ENCODE results near the gene PECR.

PECR gene

DNA sequence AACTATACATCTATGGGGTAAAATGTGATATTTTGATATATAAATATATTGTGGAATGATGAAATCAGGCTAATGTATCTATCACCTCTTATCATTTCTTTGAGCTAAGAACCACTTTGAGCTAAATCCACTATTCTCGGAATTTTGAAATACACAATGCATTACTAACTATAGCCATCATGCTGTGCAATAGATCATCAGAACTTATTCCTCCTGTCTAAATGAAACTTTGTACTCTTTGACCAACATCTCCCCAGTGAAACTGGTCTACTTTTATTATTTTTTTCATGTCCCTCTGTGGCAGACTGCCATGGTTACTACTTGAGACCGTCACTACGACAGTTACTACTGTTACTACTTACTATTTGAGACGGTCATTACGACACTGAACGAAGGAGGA lies 11.4 kb downstream of the PECR start:
- TF ChIP-seq, protein P1, sequence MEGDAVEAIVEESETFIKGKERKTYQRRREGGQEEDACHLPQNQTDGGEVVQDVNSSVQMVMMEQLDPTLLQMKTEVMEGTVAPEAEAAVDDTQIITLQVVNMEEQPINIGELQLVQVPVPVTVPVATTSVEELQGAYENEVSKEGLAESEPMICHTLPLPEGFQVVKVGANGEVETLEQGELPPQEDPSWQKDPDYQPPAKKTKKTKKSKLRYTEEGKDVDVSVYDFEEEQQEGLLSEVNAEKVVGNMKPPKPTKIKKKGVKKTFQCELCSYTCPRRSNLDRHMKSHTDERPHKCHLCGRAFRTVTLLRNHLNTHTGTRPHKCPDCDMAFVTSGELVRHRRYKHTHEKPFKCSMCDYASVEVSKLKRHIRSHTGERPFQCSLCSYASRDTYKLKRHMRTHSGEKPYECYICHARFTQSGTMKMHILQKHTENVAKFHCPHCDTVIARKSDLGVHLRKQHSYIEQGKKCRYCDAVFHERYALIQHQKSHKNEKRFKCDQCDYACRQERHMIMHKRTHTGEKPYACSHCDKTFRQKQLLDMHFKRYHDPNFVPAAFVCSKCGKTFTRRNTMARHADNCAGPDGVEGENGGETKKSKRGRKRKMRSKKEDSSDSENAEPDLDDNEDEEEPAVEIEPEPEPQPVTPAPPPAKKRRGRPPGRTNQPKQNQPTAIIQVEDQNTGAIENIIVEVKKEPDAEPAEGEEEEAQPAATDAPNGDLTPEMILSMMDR (IDR thresholded peaks at IDR 0.05; ENCODE audit: low read depth, low read length), result no peak
- DNase-seq (ENCODE audit: extremely low read depth, low read depth), result no peak

DNA sequence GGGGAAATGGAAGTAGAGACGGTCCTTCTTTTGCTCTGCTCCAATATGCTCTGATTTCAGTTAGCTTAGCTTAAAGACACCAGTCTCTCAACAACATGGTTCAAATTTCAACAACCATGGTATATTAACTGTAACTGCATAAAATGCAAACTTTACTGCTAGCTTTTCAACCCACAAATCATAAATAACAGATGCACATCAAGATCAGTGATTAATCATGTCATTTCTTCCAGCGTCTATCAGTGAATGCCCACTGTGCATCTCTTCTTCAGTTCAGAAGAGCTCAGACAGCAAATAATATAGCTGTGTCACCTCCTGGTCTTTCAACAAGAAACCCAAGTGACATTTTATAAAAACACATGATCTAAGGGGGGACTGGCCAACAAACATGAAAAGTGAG lies 12.6 kb downstream of the PECR start:
- TF ChIP-seq, protein P1 (IDR thresholded peaks at IDR 0.05; ENCODE audit: low read depth, low read length), result no peak

DNA sequence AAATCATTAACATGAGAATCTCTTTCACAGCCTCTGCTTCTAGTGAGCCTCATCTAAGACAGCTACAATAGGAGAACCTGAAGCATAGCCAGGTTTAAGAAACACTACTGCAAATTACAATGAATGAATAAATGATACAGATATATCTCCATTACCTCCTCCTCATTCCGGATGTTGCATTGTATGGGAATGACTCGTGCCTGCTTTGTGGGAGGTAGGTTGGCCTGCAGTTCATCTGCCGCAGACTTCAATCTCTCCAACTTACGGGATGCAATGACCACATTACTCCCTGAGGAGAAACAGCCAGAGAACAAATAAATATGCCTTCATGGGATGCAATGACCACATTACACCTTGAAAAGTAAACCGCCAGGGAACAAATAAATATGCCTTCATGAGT lies 15.4 kb downstream of the PECR start:
- TF ChIP-seq, protein P1 (IDR thresholded peaks at IDR 0.05; ENCODE audit: low read depth, low read length), result no peak
- DNase-seq (ENCODE audit: extremely low read depth, low read depth), result no peak

More for the DNA sequence above, 12.6 kb downstream of the PECR start:
- no peak for DNase-seq (ENCODE audit: extremely low read depth, low read depth)

DNA sequence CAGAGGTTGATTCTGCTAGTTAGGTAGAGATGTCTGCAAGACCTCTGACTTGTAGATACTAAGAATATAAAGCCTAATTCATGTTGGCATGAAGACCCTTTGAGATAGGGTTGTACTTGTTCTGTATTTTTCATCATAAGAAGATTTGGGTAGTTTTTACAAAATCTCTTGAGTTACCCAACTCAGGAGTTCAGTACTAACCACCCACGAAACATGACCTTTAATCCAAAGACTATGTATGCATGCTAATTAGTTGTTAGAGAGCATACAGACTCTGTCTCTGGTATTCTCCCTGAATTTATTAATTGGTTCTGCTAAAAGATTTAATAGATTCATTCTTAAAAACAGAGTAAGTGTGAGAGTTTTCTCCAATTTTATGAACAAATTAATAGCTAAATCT lies 16.9 kb downstream of the PECR start:
- no peak for DNase-seq (ENCODE audit: extremely low read depth, low read depth)
- TF ChIP-seq, protein P1 (IDR thresholded peaks at IDR 0.05; ENCODE audit: low read depth, low read length), result no peak

DNA sequence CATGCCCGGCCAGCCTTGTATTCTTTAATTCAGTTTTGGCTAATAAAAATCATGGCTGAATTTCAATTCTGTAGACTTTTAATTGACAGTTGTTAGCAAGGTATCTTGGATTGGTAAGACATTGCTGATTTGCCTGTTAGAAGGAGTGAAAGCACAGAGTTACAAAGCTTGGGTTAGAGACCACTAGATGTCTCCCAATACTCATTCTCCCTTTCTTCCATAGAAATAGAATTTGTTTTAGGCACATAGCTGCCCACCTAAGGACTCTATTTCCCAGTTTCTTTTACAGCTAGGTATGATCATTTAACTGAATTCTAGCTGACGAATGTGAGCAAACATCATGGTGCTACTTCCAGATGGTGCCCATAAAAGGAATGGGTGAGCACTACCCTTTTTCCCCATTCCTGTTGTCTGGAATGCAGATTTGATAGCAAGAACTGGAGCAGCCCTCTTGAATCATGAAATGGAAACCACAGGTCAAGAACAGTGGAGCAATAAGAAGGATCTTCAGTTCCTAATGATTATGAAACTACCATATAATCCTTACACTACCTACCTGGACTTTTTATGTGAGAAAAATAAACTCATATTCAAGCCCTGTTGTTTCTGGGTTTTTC lies 17.5 kb downstream of the PECR start:
- TF ChIP-seq, protein P1 (IDR thresholded peaks at IDR 0.05; ENCODE audit: low read depth, low read length), result no peak
- DNase-seq (ENCODE audit: extremely low read depth, low read depth), result no peak

DNA sequence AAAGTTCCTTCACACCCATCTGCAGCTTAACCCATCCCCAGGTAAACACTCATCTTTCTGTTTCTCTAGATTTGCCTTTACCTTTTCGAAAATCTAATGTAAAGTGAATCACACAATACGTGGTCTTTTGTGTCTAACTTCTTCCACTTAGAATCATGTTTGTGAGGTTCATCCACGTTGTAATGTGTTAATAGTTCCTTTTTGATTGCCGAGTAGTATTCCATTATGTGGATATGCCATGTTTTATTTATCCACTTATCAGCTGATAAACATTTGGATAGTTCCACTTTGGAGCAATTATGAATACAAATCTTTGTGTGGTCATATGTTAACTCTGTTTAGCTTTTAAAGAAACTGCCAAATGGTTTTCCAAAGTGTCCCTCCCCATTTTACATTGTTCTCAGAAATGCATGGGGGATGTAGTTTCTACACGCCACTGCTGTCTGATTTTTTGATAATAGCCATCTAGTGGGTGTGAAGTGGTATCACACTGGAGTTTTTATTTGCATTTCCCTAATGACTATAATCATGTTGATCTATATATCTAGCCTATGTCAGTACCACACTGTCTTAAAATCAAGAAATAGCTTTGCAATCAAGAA lies 22.3 kb downstream of the PECR start:
- TF ChIP-seq, protein P1 (IDR thresholded peaks at IDR 0.05; ENCODE audit: low read depth, low read length), result no peak; the same call in 1 of the 2 replicates
- no peak for DNase-seq (ENCODE audit: extremely low read depth, low read depth)

DNA sequence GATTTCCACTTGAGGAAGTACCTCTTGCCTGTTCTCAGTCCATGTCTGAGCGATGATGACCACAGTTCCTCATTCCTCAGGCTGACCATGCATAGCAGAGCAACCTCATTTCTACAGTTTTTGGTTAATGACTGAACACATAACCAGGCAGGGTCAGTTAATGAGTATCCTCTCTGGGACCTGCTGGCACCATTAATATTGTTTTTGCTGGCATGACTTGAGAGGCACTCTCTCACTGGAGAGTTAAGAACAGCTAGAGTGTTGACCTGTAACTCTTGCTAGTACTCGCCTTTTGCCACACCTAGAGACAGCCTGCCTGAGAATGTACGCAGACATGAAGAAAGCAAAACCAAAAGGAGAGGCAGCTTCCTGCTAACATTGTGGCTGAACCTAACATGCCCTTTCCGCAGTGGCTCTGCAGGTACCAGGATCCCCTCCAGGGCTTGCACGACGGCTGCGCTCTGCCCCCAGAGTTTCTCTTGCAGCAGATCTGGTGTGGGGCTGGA lies 23.9 kb downstream of the PECR start:
- TF ChIP-seq, protein P1 (IDR thresholded peaks at IDR 0.05; ENCODE audit: low read depth, low read length), result no peak
- DNase-seq (ENCODE audit: extremely low read depth, low read depth), result no peak

Data from AG09319 (cell line).